ENCODE results near the gene HSPA12B. TPM values are rescaled to one million over a fixed set of nuclear protein-coding genes. Genes with fewer than 3 reads are reported as not detected.

The HSPA12B gene
- total and polyA plus RNA-seq, 2 of the 13 experiments (the other 11 are each of a cell fraction or from before 2014, with no cell fraction given): 0.01 TPM; not detected in 1

- ChIA-PET POLR2A (interaction anchor here (0.7 to 1.4 kb wide), 3 partner anchors 34 to 56 kb away, joined by 3 to 4 read pairs (median 3); partner anchors contain the start of gene ADISSP), CTCF (ENCODE audit: low intra/inter-chr PET ratio, low total read pairs) (interaction anchor here (0.8 to 5.4 kb wide), 4 partner anchors 34 to 148 kb away, joined by 4 to 65 read pairs (median 6); no protein-coding TSS in a partner anchor)
- 21% methylated on average over 4 of the region's 4 CpGs for WGBS (ENCODE audit: low lambda C conversion rate)
- peak in 1 of 2 experiments; percentile 63; a peak in 2 of 4 replicates for TF ChIP-seq REST (IDR thresholded peaks at IDR 0.05; ENCODE audit: borderline replicate concordance in 1 of 2, low read depth in 1 of 2, low read length in 2 of 2)
- TF ChIP-seq, protein P1, sequence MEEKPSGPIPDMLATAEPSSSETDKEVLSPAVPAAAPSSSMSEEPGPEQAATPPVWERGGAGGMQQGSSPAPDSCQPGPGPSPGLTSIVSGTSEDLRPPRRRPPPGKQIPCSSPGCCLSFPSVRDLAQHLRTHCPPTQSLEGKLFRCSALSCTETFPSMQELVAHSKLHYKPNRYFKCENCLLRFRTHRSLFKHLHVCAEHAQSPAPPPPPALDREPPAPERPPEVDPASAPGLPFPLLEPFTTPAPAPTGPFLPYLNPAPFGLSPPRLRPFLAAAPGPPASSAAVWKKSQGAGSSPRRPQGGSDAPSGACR (CRISPR knock-in tag; IDR thresholded peaks at IDR 0.05): no peak
- TF ChIP-seq, protein P2, sequence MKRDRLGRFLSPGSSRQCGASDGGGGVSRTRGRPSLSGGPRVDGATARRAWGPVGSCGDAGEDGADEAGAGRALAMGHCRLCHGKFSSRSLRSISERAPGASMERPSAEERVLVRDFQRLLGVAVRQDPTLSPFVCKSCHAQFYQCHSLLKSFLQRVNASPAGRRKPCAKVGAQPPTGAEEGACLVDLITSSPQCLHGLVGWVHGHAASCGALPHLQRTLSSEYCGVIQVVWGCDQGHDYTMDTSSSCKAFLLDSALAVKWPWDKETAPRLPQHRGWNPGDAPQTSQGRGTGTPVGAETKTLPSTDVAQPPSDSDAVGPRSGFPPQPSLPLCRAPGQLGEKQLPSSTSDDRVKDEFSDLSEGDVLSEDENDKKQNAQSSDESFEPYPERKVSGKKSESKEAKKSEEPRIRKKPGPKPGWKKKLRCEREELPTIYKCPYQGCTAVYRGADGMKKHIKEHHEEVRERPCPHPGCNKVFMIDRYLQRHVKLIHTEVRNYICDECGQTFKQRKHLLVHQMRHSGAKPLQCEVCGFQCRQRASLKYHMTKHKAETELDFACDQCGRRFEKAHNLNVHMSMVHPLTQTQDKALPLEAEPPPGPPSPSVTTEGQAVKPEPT (CRISPR knock-in tag; IDR thresholded peaks at IDR 0.05; ENCODE audit: low read depth): no peak
- TF ChIP-seq SALL1 (CRISPR knock-in tag; IDR thresholded peaks at IDR 0.05): no peak
- no peak for TF ChIP-seq FOXP1 (IDR thresholded peaks at IDR 0.05)
- no peak for TF ChIP-seq FOXP1 (CRISPR knock-in tag; IDR thresholded peaks at IDR 0.05)
- Histone ChIP-seq H3K27me3 (ENCODE audit: control insufficient read depth in 1 of 2, insufficient read depth in 2 of 2, low read length in 2 of 2) (peaks cover 7 to 38% of the 10 kb centered on the region in 2 experiments), H3K9me3 (ENCODE audit: low read length) (no peaks in the 10 kb centered on the region), H3K79me2 (ENCODE audit: insufficient read depth, low read length) (no peaks in the 10 kb centered on the region), H3K36me3 (replicated peaks in 1 of 2; ENCODE audit: control insufficient read depth in 1 of 2, insufficient read depth in 2 of 2, low read length in 2 of 2) (no peaks in the 10 kb centered on the region), H4K20me1 (ENCODE audit: insufficient read depth, low read length) (no peaks in the 10 kb centered on the region), H3K4me2 (ENCODE audit: low read depth, low read length) (no peak overlapping the region), H3K9ac (ENCODE audit: insufficient read depth, low read depth, low read length) (no peak overlapping the region), H3K4me1 (ENCODE audit: insufficient read depth, low read length) (no peaks in the 10 kb centered on the region), H2AFZ (ENCODE audit: low read length) (no peak overlapping the region), H3K4me3 (replicated peaks in 1 of 3; ENCODE audit: insufficient read depth in 1 of 3, low read depth in 2 of 3, low read length in 3 of 3) (no peak overlapping the region), H3K27ac (ENCODE audit: extremely low read length, insufficient read depth, low read length) (no peak overlapping the region)
- DNase-seq (ENCODE audit: low spot score) (no peak), FAIRE-seq (no peak), ATAC-seq (no peak)
- no TSS peak for BruUV-seq (replicated peaks)
- in situ Hi-C loops (cut with HindIII; ENCODE audit: extremely low pct_ligation_motif_present, low pct_unique_long_range_greater_than_20kb): loop anchor here (5.0 kb wide), 1 partner anchor 34 kb away; no protein-coding TSS in a partner anchor
- intact Hi-C loops (cut with micrococcal nuclease; ENCODE audit: unreplicated experiment): loop anchor here (1.0 kb wide), 1 partner anchor 35 kb away; no protein-coding TSS in a partner anchor
These were observed 21.0 kb upstream of the HSPA12B start for GRCh38 chr20:3711484-3711941.

Data from HepG2 (cell line).